ENCODE measurements around the gene CASQ2.

The CASQ2 gene

GRCh38 chr1:115666206-115666605, 102.3 kb downstream of the CASQ2 start:
- no peak for DNase-seq (ENCODE audit: low read depth in 1 of 2, low spot score in 1 of 2)

GRCh38 chr1:115665319-115666096, 103.0 kb downstream of the CASQ2 start:
- DNase-seq (ENCODE audit: low read depth in 1 of 2, low spot score in 1 of 2): no peak

- DNase-seq (ENCODE audit: low read depth in 1 of 2, low spot score in 1 of 2): no peak
Measured at GRCh38 chr1:115661157-115661556, 107.4 kb downstream of the CASQ2 start.

GRCh38 chr1:115660151-115660550, 108.4 kb downstream of the CASQ2 start:
- no peak for DNase-seq (ENCODE audit: low read depth in 1 of 2, low spot score in 1 of 2)

- DNase-seq (ENCODE audit: low read depth in 1 of 2, low spot score in 1 of 2): no peak
Measured at GRCh38 chr1:115658646-115659045, 109.9 kb downstream of the CASQ2 start.

GRCh38 chr1:115656461-115657077, 111.9 kb downstream of the CASQ2 start:
- no peak for DNase-seq (ENCODE audit: low read depth in 1 of 2, low spot score in 1 of 2)

- DNase-seq (ENCODE audit: low read depth in 1 of 2, low spot score in 1 of 2): no peak
Measured at GRCh38 chr1:115655916-115656315, 112.6 kb downstream of the CASQ2 start.

- no peak for DNase-seq (ENCODE audit: low read depth in 1 of 2, low spot score in 1 of 2)
Measured at GRCh38 chr1:115655306-115655663, 113.2 kb downstream of the CASQ2 start.

GRCh38 chr1:115654663-115655305, 113.7 kb downstream of the CASQ2 start:
- no peak for DNase-seq (ENCODE audit: low read depth in 1 of 2, low spot score in 1 of 2)

- no peak for DNase-seq (ENCODE audit: low read depth in 1 of 2, low spot score in 1 of 2)
Measured at GRCh38 chr1:115654125-115654524, 114.4 kb downstream of the CASQ2 start.

GRCh38 chr1:115652236-115652788, 116.2 kb downstream of the CASQ2 start:
- no peak for DNase-seq (ENCODE audit: low read depth in 1 of 2, low spot score in 1 of 2)

GRCh38 chr1:115651391-115651790, 117.1 kb downstream of the CASQ2 start:
- no peak for DNase-seq (ENCODE audit: low read depth in 1 of 2, low spot score in 1 of 2)

- DNase-seq (ENCODE audit: low read depth in 1 of 2, low spot score in 1 of 2): no peak
Measured at GRCh38 chr1:115650961-115651360, 117.6 kb downstream of the CASQ2 start.

Data from activated T-helper 1 cell treated with anti-CD3 and anti-CD28 coated beads, Interleukin-2, amount 50 U/mL, for 16 hours (primary cell).